Measurements from ENCODE around the gene PITPNM1.
"Not testable (repeated sequence)": the region's sequence is repeated elsewhere in the genome, so short reads cannot be mapped to it uniquely, and the experiment has no call there.

PITPNM1 gene

DNA sequence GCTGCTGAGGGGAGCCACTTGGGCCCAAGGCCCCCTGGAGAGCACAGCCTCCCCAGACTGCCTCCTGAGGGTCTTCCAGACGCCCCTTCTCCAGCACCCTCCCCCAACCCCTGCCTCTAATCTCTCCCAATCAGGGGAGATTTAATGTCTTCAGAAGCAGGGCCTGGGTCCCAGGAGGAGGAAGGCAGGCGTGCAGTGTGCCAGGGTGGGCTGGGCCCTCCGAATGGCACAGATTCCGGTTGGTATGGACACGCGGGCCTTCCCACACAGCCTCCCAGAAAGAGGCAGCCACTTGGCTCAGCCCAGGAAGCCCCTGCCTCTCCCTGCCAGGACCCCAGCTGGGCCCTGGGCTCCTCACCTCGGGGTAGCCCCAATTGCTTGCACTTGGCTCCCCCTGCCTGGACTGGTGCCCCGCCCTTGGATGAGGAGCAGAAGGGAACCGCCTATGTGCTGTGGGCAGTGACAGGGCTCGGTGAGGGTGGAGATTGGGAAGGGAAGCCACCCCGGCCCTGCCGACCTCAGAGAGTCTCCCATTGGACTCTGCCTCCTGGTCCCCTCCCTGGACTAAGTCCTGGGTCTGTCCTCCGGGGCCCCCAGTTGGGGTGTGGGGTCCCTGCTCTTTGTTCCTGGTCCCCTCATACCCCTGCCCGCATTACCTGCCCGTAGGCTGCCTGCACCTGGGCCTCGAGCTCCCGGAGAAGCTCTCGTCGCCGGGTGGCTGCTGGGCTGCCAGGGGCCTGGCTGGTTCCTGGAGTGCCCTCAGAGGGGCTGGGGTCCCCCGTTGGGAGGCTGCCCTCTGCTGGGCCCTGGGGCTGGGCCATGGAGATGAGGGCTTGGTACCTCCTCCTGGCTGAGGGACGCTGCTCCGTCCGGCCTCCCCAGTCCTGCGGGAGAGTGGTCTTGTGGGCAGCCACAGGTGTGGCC is 18.7 kb upstream of the PITPNM1 start:
- DNase-seq (ENCODE audit: low read depth, low spot score): no peak

DNA sequence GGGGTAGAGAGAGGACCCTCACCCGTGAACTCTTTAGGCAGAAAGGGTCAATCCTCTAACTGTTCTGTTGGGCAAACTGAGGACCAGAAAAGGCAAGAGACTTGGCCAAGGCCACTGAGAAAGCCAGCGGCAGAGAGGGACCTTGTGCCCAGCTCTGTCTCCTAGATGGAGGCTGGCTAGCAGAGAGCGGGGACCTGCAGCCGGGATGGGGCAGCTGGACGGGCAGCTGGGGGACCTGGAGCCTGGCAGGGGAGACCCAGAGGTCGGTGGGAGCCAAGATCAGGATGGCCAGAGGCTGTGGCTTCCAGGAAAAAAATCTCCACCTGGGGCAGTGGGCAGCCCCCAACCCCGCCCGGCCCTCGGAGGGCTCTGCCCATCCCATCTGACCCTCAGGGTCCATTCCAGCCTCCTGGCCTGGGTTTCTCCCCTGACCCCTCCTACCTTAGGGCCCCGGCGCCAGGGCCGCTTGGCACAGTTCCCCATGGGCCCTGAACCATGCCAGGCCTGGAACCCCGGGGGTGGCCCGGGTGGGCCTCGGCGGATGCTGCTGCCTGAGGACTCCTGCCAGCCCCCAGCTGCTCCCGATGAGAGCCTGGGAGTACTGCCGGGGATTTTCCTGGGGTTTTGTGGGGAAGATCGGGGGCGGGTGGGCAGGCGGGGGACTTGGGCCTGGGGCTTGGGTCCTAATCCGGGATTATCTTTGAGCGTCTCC is 17.8 kb upstream of the PITPNM1 start, which contains the start of gene CABP2:
Gene CABP2, minus strand, starts transcription at position 603 of the 712 bp plus-strand sequence. Its CDS starts 120 bp downstream, at position 483.
- no peak for DNase-seq (ENCODE audit: low read depth, low spot score)

DNA sequence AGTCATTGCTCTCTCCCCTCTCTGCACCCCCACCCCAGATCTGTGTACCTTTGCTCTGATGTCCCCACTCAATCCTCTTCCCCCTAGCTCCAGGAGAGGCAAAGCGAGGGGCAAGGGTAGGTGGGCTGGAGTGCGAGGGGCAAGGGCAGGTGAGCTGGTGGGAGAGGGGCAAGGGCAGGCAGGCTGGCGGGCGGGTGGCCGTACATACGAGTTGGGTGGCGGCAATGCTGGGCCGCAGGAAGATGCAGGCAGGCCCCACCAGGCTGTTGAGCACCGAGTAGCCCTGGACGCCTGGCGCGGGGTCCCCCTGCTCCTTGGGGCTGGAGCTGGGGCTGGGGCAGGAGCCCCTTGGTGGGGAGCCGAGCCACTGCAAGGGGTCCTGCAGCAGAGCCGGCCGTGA is 17.2 kb upstream of the PITPNM1 start:
- no peak for DNase-seq (ENCODE audit: low read depth, low spot score)

GRCh38 chr11:67521924-67522323 is 16.8 kb upstream of the PITPNM1 start:
- no peak for DNase-seq (ENCODE audit: low read depth, low spot score)

DNA sequence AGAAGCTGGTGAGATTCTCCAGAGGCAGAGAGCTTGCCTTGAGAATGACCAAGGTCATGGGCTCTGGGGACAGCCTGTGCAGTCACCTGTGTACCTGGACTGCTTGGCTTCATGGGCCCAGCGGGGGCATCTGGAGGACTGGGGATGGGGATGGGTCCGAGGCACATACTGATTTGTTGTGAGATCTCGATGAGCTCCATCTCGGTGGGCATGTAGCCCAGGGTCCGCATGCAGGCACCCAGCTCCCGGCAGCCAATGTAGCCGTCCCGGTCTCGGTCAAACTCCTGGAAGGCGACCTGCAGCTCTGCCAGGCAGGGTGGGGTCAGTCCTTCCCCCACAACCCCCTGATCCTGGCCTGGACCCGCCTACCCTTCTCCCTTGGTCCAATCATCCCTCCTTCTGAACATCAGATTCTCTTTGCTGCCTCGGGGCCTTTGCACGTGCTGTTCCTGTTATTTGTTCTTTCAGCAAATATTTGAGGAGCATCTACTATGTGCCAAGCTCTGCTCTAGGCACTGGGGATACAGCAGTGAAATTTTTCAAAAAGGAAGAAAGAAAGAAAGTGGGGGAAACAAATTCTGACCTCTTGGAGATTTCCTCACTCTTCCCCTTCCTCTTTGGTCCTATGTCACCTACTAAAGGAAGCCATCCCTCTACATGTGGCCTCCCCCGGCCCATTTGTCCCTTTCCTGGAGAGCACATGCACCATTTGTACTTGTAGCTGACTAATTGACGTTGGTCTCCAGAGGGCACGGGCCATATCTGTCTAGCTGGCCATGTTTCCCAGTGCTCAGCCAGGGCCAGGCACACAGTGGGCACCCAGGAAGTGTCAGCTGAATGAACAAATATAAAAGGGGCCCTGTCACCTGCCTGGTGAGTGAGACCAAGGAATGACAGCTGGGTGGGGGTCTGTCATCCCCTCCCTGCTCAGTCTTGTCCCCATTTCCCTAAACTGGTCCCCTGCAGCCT is 16.0 kb upstream of the PITPNM1 start:
- DNase-seq (ENCODE audit: low read depth, low spot score): no peak

- no peak for DNase-seq (ENCODE audit: low read depth, low spot score)
Measured at GRCh38 chr11:67519726-67520125, 14.6 kb upstream of the PITPNM1 start.

DNA sequence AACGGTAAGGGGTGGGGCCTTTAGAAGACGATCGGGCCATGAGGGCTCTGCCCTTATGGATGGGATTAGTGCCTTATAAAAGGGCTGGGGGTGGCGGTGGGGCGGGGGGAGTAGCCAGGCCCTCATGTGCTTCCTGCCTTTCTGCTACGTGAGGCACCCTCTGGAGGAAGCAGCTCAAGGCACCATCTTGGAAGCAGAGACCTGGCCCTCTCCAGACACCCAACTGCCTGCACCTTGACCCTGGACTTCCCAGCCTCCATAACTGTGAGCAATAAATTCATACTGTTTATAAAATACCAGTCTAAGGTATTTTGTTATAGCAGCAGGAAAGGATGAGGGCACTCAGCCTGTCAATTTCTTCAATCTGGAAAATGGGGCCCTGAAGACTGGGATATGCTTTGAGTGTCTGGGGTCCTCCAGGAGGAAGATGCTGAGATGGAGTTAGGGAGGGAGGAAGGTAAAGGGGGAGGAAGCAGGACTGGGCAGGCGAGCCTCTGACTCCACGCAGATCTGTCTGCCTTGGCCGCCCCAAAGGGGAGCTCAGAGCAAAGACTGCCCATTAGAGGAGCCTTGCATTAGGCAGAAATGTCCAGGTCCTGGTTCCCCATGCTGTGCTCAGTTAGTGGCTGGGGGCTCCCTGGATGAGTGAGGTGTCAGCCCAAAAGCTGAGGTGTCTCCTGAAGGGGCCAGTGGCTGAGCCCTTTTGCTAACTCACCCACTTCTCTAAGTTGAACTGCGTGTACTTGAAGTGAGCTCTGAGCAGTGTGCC is 12.8 kb upstream of the PITPNM1 start:
- no peak for DNase-seq (ENCODE audit: low read depth, low spot score)

DNA sequence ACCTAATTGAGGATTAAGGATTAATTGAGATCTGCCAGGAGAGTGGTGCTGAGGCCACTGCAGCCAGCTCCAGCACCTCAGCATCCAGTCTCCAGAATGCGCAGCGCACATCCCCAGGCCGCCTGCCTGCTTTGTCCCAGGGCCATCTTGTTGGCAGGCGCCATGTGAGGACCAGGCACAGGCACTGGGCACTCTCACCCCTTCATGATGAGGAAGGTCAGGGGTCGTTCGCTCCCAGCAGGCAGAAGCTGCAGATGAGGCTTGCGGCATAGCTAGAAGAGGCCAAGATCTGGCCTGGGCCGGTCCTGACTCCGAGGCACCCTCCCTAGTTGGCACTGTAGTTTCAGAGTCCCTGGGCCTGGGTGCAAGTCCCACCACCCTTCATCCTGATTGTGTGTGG is 11.6 kb upstream of the PITPNM1 start:
- no peak for DNase-seq (ENCODE audit: low read depth, low spot score)

DNA sequence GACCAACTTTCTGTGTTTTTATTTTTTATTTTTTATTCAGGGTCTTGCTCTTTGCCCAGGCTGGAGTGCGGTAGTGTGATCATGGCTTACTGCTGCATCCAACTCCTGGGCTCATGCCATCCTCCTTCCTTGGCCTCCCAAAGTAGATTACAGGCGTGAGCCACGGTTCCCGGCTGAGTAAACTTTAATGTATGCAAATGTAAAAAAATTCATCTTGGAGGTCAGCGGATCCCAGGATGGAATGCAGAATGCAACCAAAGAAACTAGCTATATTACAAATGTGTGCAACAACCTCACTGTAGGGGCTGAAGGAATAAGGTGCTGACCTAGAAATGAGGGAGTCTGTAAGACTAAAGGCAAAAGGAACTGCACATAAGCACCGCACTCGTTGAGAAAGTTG is 9.0 kb upstream of the PITPNM1 start:
- no peak for DNase-seq (ENCODE audit: low read depth, low spot score)

GRCh38 chr11:67511558-67511957 is 6.4 kb upstream of the PITPNM1 start:
- DNase-seq (ENCODE audit: low read depth, low spot score): not testable (repeated sequence)

- DNase-seq (ENCODE audit: low read depth, low spot score): no peak
Measured at GRCh38 chr11:67510023-67510345, 4.8 kb upstream of the PITPNM1 start.

DNA sequence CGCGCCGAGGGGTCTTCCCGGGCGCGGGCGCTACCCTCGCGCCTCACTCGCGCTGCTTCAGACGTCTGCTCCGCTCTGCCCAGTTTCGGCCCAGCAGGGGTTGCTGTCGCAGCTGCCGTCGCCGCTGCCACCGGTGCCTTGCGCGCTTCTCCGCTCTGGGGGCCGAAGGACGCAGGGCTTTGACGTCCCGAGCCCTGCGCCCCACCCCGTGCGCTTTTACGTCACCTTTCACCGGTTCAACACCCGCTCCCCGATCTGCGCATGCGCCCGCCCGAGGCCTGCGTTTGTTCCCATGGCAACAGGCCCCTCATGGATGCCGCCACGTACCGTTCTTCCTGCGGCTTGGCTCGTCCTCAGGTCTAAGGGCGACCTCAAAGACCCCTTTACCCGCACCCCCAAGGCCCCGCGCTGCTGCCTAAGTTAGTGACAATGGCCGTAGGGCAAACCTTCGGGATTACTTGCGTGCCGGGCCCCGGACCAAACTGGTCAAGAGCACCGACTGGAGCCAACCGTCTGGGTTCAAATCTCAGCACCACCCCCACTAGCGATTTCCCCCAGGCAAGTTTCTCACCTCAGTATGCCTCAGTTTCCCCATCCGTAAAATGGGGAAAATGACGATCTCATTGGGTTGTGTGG is 3.4 kb upstream of the PITPNM1 start:
- peak; percentile 99 for DNase-seq (ENCODE audit: low read depth, low spot score)

DNA sequence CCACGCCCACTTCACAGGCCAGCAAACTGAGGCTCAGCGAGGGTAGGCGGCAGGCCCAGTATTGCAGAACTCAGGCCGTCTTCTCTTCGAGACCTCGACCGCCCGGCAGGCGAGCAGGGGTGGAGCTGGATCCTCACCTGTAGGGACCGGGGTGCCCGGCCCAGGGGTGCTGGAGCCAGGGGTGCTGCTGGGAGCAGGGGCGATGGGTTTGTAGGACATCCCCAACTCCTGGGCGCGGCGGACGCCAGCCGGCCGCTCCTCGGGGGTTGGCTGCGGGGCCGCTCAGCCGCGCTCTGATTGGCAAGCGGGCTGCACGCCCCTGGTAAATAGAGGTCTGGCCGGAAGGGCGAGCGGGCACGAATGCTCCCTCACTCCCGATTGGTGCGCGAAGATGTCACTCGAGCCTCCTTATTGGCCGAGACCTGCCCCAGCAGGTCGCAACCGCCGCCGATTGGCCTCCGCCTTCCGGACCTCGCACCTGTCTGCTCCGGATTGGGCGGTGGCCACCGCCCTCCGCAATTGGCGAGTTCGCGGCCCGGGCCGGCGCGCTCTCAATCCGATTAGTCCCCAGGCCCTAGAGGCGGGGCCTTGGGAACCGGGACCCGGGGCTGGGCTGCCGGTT is 2.8 kb upstream of the PITPNM1 start, which contains the start of gene CDK2AP2:
Gene CDK2AP2, minus strand, starts transcription at position 299 of the 622 bp plus-strand sequence. Its CDS starts 80 bp downstream, at position 219.
- DNase-seq (ENCODE audit: low read depth, low spot score): peak; percentile 91

DNA sequence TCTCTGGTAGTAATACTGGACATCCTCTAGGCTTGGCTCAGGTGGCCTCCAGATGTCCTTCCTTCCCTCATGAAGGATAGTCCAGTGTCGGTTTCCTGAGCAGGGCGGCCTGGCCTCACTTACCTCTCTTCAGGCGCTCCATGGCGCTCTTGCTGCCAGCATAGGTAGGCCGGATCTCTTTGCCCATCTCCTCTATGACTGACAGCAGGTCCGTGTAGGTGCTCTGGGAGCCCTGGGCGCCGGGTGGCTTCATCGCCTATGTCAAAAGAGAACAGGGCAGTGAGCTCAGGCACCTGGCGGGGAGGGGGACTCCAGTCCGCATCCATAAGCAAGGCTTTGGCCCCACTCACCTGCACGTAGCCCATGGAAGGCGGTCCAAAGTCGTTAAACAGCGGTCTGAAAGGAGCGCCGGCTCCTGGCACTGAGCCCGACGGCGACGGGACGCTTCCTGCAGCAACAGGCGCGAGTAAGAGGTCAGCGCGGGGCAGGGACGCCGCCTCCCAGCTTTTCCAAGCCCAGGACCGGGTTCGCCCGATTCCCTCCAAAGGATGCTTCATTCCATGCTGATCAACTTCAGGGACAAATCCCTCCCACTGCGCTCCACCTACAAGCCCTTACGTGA is 2.2 kb upstream of the PITPNM1 start:
- no peak for DNase-seq (ENCODE audit: low read depth, low spot score)

DNA sequence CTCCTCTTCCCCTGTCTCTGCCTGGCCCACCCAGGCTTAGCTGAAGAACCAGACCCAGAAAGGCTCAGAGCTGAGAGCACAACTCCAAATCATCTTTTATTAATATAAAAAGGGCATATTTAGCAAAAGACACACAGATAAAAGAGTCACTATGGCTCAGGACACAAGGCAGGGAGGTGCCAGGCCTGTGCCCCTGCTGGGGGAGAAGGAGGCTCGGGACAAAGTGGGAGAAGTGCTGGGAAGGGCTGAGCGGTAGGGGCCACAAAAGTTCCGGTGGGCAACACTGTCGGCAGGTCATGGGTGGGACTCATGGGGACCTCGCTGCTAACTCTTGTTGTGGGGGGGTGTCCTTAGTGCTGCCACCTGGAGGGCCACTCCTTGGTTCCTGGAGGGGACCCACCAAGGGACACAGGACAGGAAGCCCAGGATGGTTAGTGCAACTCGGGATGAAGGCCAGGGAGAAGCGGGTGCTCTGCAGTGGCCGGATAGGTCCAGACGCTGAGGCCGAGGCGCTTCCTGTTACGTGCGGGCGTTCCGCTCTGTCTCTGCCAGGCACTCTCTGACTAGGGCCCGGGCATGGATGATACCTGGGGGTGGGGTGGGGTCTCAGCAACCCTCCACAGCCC is 1.4 kb upstream of the PITPNM1 start:
- no peak for DNase-seq (ENCODE audit: low read depth, low spot score)

GRCh38 chr11:67505605-67506396 is 638 bp upstream of the PITPNM1 start:
- DNase-seq (ENCODE audit: low read depth, low spot score): peak; percentile 71

GRCh38 chr11:67504005-67504949 is 886 bp downstream of the PITPNM1 start:
- DNase-seq (ENCODE audit: low read depth, low spot score): no peak

All from activated naive CD8-positive, alpha-beta T cell treated with anti-CD3 and anti-CD28 coated beads, Interleukin-2, amount 50 U/mL, for 16 hours (primary cell).